ENCODE data around the gene BRD2. TPM values are rescaled to one million over a fixed set of nuclear protein-coding genes. Genes with fewer than 3 reads are reported as not detected.
A peak's percentile ranks its signal among the peaks of the same experiment; 100 is the strongest.

BRD2 gene
- total RNA-seq, 1 experiment from 2014 or later: 106 TPM

GRCh38 chr6:32949113-32949512 lies 19.3 kb upstream of the BRD2 start:
- no peak for DNase-seq (ENCODE audit: low spot score)

GRCh38 chr6:32950010-32950409 lies 18.4 kb upstream of the BRD2 start:
- DNase-seq (ENCODE audit: low spot score): no peak

GRCh38 chr6:32950449-32950848 lies 17.9 kb upstream of the BRD2 start:
- DNase-seq (ENCODE audit: low spot score): no peak

GRCh38 chr6:32952817-32953739 lies 15.3 kb upstream of the BRD2 start, which contains the start of gene HLA-DMA:
HLA-DMA (minus strand) TSS chr6:32953097; CDS start chr6:32953036, 61 bp downstream.
- DNase-seq (ENCODE audit: low spot score): peak; percentile 87

- no peak for DNase-seq (ENCODE audit: low spot score)
These were observed 14.6 kb upstream of the BRD2 start for GRCh38 chr6:32953775-32954174.

GRCh38 chr6:32954267-32954666 lies 14.1 kb upstream of the BRD2 start:
- DNase-seq (ENCODE audit: low spot score): no peak

- no peak for DNase-seq (ENCODE audit: low spot score)
These were observed 13.2 kb upstream of the BRD2 start for GRCh38 chr6:32954986-32955802.

GRCh38 chr6:32956176-32956575 lies 12.2 kb upstream of the BRD2 start:
- DNase-seq (ENCODE audit: low spot score): no peak

GRCh38 chr6:32960563-32960962 lies 7.8 kb upstream of the BRD2 start:
- no peak for DNase-seq (ENCODE audit: low spot score)

GRCh38 chr6:32962213-32962826 lies 6.1 kb upstream of the BRD2 start:
- no peak for DNase-seq (ENCODE audit: low spot score)

GRCh38 chr6:32963866-32964265 lies 4.5 kb upstream of the BRD2 start:
- DNase-seq (ENCODE audit: low spot score): no peak

- DNase-seq (ENCODE audit: low spot score): no peak
These were observed 3.6 kb upstream of the BRD2 start for GRCh38 chr6:32964776-32965175.

GRCh38 chr6:32967151-32968091 lies 973 bp upstream of the BRD2 start:
- peak; percentile 46 for DNase-seq (ENCODE audit: low spot score)

- peak; percentile 85 for DNase-seq (ENCODE audit: low spot score)
These were observed 682 bp downstream of the BRD2 start for GRCh38 chr6:32968867-32969684.

- DNase-seq (ENCODE audit: low spot score): peak; percentile 86
These were observed 1.5 kb downstream of the BRD2 start for GRCh38 chr6:32969685-32970412.

- peak; percentile 79 for DNase-seq (ENCODE audit: low spot score)
These were observed 2.2 kb downstream of the BRD2 start for GRCh38 chr6:32970413-32971241.

GRCh38 chr6:32971242-32971580 lies 2.8 kb downstream of the BRD2 start:
- DNase-seq (ENCODE audit: low spot score): no peak

GRCh38 chr6:32971581-32972352 lies 3.4 kb downstream of the BRD2 start:
- peak; percentile 99 for DNase-seq (ENCODE audit: low spot score)

All from A172 (cell line).